Dermis blood vessel endothelial cell (primary cell): ENCODE measurements around the gene ACTN3. TPM values are rescaled to one million over a fixed set of nuclear protein-coding genes. Genes with fewer than 3 reads are reported as not detected.
A peak's percentile ranks its signal among the peaks of the same experiment; 100 is the strongest.
"Not testable (repeated sequence)": the region's sequence is repeated elsewhere in the genome, so short reads cannot be mapped to it uniquely, and the experiment has no call there.

Experiments used
- DNase-seq: peaks from one replicate; pipeline ENCODE4 v3.0.0; 2010
- total RNA-seq: library from RNA; depleted of rRNA; stranded (reverse); fragments of >200 nt; gene quantifications from 2 replicates; pipeline ENCODE4 v1.2.3, GENCODE V29; 2014

ACTN3 gene
- total RNA-seq, 1 donor from 2014 or later, result under 0.01 TPM

DNA sequence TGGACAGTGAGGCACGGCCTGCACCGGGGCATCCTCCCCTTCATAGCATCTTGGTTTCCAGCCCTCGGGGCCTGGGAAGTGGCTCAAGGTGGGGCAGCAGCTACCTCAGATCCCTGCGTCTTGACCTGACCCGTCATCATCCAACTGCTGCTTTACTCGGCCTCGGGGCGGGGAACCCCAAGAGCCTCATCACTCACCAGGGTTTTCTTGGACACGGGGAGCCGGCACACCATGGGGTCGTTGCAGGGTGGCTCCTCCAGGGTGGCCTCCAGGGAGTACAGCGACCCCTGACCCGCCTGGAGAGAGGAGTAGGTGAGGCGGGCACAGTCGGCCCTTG is 21.1 kb downstream of the ACTN3 start:
- DNase-seq, result no peak

DNA sequence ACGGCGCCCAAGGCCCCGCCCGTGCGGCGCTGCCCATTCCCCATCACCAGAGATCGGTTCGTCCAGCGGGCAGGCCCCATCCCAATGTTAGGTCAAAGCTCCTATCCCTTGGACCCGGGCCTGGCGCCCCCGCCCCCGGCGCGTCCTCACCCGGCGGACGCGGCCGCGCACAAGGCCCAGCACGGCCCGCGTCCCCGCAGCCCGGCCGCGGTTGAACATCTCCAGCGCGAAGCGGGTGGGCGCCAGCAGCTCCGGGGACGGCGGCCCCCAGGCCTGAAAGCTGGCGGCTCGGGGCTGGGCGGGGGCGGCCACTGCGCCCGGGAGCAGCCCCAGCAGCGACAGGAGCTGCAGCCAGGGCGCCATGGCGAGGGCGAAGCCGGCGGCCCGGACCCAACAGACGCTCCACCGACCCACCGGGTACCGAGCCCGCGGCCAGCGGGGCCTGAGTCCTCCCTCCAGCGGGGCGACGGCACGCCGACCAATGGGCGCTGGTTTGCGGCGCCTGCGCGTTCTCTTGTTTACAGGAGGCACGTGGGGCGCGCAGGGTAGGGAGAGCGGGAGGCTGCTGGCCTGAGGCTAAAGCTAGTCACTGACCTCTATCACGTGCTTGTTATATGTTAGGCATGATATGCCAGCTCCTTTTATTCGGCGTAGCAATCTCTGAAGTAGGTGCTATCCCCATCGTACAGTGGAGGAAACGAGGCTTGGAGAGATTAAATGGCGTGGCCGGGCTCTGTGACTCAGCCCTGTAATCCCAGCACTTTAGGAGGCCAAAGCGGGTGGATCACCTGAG is 21.6 kb downstream of the ACTN3 start, which contains the start of gene CTSF:
Gene CTSF, minus strand, starts transcription at position 483 of the 793 bp plus-strand sequence. Its CDS starts 120 bp downstream, at position 363.
- DNase-seq, result peak; percentile 86

DNA sequence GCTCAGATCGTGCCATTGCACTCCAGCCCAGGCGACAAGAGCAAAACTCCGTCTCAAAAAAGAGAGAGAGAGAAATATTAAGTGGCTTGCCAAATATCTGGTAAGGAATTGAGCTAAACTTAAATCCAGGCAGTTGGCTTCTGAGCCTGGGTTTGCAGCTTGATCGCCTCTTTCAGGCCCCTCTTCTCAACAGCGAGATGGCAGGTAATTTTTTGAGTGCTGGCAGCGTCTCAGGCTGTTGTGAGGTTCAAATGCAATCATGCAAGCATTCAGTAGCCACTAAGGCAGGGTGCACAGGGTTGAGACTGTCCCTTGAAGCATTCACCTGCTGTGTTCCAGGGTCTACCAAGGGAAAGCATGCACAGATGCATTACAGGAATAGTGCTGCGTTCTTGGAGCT is 22.4 kb downstream of the ACTN3 start:
- no peak for DNase-seq

DNA sequence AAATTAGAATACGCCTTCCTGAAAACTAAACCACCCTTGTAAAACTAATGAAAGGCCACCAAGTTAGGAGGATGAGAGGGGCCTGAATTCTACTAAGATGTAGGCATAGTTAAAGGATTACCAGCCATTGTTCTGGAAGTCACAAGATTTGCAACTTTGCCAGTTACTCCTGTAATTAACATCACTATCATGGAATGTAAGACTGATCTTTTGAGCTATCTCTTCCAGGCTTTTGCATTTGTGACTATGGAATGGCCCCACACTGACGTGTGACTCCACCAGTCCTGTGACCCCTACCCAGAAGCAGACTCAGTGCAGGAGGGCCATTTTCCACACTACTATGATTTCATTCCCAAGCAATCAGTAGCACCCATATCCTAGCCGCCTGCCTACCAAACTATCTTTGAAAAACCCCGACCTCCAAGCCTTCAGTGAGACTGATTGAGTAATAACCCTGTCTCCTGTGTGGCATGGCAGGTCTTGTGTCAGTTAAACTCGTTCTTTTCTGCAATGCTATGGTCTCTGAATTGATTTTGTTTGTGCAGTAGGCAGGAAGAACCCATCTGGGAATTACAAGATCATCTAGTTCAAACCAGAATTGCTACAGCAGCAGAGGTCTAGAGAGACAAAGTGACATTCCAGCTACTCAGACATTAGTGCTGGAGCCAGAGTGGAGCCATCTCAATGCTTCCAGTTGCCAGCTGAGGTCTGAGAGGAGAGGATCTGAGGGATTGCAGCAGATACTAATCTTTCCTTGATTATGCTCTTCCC is 23.6 kb downstream of the ACTN3 start:
- no peak for DNase-seq

DNA sequence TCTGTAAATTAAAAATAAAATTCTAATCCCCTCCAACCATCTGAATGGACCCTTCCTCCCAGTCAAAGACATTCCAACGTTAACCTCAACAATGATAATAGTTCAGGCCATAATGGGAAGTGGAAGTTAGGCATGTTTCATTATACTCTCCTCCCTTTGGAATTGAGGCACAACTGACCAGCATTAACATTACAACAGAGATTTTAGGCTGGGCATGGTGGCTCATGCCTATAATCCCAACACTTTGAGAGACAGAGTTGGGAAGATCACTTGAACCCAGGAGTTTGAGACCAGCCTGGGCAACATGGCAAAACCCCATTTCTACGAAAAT is 24.1 kb downstream of the ACTN3 start:
- DNase-seq, result no peak

DNA sequence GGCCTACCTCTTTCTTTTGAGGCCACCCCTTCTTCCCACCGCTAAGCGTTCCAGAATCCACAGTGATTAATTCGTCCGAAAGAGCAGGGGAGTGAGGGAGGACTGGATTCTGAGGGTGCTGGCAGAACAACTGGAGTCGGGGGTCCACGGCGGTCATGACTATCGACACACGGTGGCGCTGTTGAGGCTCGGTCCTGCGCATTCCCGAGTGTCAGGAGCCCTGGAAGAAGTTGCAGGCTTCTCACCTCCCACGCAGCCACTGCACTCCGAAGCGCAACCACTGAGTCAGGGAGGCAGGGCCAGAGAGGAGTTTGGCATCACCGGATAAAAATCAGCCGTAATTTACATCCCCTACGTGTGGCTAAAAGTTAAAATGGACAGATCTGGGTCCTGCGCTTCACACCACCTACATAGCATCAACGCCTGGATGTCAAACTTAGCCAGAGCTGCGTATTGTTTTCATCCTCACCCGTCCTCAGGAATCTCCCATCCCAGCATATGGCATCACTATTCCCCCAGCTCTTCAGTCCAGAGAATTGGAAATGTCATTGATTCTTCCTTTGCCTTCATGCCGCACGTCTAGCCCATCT is 32.4 kb downstream of the ACTN3 start:
- peak; percentile 84 for DNase-seq

DNA sequence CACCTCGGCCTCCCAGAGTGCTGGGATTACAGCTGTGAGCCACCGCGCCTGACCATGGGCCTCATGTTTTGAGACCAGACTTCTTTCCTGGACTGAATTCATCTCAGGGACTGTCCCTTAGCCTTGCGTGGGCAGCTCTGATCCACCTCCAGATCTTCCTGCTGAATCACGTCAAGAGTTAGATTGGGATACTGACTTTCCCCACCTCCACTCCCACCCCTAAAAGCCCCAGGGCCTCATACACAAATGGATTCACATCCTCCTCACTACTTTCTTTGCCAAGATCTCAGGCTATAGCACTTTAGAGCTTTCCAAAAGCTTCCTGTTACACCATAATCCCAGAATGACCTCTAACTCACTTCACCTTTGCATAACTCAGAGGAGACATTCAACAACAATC is 34.1 kb downstream of the ACTN3 start:
- DNase-seq, result no peak

DNA sequence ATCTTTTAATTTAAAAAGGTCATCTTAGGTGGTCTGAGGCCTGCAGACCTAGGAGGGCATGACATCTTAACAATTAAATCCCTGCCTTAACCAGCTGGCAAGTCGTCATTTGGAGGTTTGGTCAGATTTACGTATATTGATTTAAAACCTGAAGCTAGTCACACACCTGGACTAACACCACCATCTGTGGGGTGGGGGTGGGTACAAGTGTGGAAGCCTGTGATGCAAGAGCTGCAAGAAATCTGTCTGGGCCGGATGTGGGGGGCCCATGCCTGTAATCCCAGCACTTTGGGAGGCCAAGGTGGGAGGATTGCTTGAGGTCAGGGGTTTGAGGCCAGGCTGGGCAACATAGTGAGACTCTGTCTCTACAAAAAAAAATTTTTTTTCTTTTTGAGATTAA is 34.6 kb downstream of the ACTN3 start:
- no peak for DNase-seq

DNA sequence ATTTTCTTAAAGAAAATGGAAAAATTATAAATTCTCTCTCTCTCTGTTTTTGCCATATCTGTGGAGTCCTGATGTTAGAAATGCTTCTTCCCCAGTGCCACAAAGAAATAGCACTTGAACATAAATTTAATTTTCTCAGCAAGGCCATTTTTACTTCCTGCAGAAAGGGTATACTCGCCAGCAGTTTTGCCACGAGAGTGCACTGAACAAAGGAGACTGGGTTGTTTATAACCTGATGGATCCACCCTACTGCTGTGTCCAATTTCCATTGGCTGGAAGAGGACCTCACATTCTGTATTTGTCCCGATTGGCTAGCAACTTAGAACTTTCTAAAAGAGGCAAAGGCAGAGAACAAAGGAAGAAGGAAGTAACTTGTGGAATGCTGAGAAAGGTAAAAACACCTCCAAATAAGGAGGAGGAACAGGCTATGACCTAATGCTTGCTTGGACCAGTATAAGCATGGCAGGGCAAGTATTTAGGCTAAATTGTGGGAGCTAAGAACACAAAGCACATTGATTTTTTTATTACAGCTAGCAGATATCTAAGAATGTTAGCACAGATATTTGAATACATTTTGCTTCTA is 36.0 kb downstream of the ACTN3 start:
- not testable (repeated sequence) for DNase-seq

DNA sequence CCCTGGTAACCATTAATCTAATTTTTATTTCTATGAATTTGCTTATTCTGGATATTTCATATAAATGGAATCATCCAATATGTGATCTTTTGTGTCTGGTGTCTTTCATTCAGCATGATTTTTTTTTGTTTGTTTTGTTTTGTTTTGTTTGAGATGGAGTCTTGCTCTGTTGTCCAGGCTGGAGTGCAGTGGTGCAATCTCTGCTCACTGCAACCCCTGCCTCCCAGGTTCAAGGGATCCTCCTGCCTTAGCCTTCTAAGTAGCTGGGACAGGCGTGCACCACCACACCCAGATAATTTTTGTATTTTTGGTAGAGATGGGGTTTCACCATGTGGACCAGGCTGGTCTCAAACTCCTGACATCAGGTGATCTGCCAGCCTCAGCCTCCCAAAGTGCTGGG is 38.7 kb downstream of the ACTN3 start:
- not testable (repeated sequence) for DNase-seq

DNA sequence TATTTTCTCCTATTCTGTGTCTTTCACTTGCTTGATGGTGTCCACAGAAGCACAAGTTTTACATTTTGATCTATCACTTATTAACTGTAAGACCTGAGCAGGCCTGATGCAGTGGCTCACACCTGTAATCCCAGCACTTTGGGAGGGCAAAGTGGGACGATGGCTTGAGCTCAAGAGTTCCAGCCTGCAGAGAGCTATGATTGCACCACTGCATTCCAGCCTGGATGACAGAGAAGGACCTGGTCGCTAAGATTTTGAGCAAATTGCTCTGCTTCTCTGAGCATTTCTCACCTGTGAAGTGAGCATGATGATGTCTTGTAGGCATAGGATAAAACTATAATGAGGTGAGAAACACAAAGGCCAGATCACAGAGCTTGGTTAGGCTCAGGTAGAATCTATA is 39.4 kb downstream of the ACTN3 start:
- no peak for DNase-seq

DNA sequence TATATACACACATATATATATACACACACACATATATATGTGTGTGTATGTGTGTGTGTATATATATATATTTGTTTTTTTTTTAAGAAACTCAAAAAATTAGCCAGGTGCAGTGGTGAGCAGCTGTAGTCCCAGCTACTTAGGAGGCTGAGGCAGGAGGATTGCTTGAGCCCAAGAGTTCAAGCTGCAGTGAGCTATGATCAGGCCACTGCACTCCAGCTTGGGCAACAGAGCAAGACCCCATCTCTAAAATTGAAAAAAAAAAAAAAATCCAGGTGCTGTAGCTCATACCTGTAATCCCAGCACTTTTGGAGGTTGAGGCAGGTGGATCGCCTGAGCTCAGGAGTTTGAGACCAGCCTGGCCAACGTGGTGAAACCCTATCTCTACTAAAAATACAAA is 42.6 kb downstream of the ACTN3 start:
- DNase-seq, result not testable (repeated sequence)

DNA sequence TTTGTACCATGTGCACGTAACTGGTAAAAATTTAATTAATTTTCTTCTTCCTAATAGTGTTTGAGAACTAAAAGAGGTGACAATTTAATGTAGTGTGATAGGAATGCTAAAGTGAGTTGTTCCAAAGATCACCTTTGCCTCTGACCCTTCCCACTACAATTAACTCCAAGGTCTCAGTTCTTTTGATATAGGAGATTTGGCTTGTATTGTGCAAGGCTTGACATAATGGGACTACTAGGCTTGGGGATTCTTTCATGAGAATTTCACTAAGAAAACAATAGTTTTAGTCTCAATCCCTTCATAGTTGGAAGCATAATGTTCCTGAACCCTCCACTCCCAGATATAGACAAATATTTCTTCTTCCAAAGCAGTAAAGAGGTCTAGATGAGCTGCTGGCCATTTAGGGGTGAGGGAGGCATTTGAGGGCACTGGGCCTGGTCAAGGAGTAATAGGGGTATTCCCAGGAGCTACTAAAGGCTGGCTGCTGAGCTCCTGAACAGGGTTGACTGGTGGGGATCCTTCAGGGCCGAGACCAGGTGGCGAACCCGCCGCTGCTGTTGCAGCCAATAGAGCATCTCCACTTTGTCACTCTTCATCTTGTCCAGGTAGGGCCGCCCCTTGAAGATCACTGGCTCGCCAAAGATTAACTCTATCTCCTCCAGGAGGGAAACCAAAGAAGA is 43.4 kb downstream of the ACTN3 start:
- DNase-seq, result no peak

DNA sequence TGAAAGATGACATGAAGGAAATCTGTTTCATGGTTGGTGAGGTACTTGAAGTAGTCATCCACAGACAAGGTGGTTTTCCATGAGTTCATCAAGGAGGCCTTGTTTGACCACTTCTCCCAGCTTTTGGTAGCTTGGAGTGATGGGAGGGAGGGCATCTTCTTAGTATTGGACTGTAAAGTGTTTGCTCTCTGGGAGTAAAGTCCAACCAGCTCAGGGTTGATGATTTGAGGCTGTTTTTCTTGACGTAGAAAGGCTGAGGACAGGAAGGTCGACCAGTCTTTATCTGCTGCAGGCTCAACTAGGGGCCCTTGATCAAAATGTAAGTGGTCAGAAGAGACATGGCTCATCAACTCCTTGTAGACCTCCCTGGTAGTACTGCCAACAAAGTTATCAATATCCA is 44.5 kb downstream of the ACTN3 start:
- no peak for DNase-seq

DNA sequence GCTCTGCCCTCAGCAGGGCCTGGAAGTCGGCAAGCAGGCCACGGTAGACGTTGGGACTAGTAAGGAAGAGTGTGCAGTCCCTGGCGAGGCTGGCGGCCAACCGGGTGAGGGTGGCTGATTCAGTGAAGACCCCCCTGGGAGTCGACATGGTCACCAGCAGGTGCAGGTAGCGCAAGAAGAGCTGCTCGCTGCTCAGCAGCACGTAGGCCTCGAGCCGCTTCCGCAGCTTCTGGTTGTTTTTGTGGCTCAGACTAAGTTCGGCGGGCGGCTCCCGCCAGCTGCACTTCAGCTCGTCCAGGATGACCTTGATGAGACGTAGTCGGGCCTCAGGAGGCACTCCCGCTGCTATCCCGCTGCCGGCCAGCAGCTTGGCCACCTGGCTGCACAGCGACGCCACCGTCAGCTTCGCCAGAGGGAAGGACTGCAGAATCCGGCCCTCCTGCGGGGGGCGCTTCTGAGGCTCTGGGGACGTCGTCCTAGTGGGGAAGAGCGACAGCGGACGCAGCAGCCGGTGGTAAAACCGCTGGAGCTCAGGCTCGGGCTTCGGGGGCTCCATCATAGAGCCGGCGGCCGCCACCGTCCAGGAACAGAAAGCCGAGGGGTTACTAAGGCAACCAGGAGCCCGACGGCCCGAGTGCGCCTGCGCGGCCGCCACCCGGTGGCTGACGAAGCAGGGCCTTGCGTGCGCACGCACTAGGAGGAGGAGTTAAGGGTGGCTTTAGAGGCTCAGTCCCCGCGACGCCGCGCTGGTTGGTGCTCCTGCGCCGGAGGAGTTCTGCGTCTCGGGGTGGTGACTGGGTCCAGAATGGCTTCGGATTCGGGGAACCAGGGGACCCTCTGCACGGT is 46.0 kb downstream of the ACTN3 start, which contains the start of the genes CCDC87 and CCS:
Gene CCDC87, minus strand, starts transcription at position 607 of the 846 bp plus-strand sequence. Its CDS starts 48 bp downstream, at position 559.
Gene CCS, plus strand, starts transcription at position 729 of the 846 bp plus-strand sequence. Its CDS starts 77 bp downstream, at position 806.
- peak; percentile 97 for DNase-seq

DNA sequence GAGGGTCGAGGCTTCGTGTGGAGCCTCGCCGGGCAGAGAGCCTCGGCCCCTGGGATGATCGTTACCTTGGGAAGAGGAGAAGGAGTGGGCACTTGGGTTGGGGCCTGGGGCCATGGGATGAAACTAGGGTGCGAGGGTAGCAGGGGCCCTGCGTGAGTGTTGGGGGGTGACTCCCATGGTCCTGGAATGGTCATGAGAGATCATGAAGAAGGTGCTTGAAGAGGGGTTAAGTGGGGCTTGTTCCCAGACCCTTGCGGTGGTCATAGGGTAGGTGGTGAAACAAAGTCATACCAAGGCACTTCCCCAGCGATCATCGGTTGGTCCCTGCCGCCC is 46.6 kb downstream of the ACTN3 start:
- DNase-seq, result no peak

DNA sequence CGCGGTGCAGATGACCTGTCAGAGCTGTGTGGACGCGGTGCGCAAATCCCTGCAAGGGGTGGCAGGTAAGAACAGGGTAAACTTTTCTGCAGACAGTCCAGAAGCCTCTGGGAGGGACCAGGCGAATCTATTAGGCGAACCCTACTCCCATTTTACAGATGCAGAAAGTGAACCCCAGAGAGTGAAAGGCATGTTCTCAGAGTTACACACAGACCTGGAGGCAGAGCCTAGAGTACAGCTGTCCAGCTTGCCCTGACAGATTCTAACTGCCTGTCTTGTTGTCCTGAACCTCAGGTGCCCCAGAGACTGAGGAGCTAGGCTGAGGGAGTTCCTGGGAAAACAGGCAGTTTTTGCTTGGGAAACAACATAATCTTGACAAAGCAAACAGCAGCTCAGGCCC is 46.9 kb downstream of the ACTN3 start:
- DNase-seq, result no peak

DNA sequence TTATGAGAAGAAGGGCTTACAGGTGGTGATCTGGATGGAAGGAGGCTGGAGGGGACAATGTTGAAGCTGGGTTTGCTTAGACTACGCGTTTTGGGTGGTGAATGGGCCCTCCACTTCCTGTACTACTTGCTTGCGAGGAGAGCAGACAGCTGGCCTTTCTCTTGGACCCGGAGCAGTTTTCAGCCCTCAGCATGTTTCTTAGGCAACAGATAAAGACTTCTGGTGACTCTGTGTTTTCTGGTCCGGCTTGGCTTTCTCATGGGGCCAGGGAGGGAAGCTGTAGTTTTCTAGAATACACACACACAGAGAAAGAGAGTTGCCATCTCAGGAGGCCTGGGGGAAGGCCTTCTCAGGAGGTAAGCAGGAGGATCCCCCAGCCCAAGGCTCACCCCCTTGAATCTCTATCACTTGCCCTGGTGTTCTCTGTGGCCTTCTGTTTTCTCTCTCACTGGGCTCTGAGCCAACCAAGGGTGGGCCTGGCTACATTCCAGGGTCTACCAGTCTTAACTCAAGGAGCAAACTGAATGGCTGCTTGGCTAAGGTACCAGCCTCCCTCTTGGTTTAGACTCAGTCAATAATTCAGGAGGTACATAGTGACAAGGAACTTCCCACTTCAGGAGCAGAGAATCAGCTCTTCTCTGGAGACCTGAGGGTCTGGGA is 48.7 kb downstream of the ACTN3 start:
- DNase-seq, result no peak

DNA sequence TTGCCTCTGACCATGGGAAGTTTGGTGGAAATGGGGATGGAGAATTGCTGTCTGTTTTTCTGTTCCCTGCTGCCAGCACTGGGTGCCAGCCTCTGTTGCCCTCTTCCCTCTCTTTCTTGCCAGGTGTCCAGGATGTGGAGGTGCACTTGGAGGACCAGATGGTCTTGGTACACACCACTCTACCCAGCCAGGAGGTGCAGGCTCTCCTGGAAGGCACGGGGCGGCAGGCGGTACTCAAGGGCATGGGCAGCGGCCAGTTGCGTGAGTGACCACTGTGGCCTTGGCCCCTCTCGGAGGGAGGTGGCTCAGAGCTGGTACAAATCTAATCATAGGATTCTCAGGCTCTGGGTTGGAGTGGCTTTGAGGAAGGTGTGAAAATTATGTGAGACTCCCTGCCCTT is 52.3 kb downstream of the ACTN3 start:
- DNase-seq, result no peak

DNA sequence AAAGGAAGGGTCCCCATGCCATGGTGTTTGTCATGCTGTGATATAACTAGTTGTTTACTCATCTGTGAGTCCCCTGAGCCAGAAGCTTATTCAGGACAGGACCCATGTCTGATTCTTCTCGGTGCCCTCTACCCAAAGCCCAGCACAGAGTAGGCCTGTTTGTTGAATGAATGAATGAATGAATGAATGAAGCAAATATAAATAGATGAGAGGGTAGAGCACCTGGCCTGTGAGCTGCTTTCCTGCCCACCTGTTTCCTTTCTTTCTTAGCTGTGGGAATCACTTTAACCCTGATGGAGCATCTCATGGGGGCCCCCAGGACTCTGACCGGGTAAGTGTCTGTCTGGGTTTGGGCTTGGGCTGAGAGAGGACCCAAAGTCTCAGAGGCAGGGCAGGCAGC is 53.5 kb downstream of the ACTN3 start:
- DNase-seq, result no peak

DNA sequence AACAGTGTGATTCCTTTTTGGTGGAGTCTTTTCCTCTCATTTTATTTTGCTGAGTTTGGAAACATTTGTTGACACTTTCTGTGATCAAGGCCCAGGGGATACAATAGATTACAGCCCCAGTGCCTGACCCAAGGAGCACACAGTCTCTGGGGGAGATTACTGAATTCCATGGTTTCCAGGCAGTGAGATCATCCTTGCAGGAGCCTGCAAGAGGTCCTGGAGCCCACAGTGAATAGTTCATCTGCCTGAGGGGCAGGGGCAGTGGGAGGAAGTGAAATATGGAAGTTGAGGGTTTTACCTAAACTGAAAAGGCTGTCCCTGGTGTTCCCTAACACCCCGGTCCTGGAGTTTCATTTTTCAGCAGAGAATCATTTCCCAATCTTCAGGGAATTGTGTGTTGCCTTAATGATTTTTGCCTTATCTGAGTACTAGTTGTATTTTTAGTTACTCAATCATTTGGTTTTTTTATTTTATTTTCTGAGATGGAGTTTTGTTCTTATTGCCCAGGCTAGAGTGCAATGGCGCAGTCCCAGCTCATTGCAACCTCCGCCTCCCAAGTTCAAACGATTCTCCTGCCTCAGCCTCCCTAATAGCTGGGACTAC is 54.0 kb downstream of the ACTN3 start:
- no peak for DNase-seq
